Smooth muscle cell of the brain vasculature (primary cell): ENCODE measurements around the gene GDPD4.

Source experiments
- DNase-seq: peaks from one replicate; pipeline ENCODE4 v3.0.0-alpha.2; 2012; ENCODE audit warnings: low read depth, low spot score

The GDPD4 gene

DNA sequence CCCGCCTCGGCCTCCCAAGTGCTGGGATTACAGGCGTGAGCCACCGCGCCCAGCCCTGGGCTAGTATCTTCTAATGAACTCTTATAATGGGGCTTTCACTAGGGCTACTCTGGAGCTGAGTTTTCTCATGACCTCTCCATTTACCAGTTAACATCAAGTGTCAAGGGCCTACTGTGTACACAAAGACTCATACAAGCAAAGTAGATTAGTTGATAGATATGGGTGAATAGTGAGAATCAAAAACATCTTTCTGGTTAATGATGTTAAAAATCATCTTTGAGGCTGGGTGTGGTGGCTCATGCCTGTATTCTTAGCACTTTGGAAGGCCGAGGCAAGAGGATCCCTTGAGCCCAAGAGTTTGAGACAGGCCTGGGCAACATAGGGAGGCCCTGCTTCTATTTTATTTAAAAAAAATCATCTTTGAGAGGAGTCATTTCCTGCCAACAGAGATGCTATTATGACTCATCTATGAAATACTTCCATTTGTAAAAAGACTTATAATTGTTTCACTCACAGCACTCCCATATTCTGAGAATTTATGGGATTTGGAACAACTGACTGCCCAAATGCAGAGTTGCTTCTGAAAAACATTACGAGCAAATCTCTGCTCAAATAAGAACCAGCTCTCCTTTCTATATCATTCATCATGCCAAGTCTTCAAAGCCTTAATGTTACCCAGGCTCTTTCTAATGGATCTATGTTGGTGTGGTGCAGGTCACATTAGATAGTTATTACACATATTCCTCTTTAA, 57.0 kb downstream of the GDPD4 start:
- DNase-seq = no peak

DNA sequence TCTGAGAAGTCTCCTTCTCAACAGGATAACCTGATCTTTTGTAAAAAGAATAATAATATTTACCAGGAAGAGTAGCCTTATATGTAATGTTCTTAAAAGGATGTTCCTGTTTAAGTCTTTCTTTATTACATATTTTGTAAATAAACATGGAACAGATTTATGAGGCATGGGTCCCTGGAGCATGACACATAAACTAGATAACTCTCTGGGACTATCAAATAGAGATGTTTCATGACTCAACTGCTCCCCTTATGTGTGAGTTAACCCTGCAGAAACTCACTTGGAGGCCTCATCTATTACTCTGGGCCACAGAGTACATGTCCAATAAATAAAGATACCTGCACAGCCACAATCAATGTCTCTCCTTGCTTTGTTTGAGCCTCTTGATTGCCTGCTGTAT, 64.6 kb downstream of the GDPD4 start:
- DNase-seq = no peak

DNA sequence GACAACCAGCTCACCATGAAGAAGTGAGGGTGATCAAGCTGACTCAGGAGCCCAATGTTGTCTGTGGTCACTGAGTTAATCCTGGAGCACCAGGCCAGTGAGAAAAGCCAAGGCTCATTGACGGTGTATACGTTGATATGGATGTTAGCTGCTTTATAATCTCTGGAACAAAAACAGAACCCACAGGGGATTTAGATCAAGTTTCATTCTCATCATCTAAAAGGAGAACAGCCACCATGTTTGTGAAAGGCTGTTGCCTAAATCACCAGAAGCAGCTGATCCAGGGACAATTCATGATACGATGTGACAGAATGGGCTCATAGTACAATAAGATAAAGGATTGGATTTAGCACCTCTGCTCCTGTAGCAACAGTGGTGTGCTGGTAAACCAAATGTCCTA, 68.5 kb downstream of the GDPD4 start:
- DNase-seq = no peak

DNA sequence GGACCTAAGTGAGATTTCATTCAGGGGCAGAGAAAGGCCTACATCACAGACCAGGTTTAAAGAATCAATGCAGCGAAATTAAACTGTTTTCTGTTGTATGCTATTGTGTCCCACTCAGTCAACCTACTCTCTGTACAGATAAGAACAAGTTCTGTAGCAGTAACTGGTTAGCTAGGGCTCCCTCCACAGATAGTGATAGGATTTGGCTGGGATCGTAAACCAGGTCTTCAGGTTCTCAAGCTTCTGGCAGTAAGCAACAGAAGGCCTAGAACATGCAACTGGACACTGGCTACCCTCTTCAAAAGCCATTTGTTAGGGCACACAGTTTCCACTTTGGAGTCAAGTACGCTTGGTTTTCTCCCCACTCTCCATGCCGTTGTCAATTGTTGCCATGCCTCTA, 69.2 kb downstream of the GDPD4 start:
- no peak for DNase-seq

DNA sequence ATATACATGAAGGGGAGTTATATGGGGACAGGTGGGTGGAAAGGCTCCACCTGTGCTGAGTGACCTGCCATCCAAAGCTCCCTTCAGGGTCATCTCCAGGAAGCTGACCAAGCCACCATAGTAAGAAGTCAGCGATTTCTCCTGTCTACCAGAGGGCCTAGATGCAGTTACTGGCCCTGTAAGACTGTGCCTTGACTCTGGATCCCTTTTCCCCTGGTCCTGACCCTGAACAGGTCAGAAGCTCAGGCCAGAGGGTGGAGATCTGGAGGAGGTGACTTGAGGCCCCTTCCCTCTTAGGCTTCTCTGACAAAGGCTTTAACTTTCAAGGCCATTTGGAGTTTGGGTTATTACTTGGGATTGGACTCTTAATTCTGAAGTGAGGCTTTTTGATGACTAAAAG, 69.7 kb downstream of the GDPD4 start:
- no peak for DNase-seq

DNA sequence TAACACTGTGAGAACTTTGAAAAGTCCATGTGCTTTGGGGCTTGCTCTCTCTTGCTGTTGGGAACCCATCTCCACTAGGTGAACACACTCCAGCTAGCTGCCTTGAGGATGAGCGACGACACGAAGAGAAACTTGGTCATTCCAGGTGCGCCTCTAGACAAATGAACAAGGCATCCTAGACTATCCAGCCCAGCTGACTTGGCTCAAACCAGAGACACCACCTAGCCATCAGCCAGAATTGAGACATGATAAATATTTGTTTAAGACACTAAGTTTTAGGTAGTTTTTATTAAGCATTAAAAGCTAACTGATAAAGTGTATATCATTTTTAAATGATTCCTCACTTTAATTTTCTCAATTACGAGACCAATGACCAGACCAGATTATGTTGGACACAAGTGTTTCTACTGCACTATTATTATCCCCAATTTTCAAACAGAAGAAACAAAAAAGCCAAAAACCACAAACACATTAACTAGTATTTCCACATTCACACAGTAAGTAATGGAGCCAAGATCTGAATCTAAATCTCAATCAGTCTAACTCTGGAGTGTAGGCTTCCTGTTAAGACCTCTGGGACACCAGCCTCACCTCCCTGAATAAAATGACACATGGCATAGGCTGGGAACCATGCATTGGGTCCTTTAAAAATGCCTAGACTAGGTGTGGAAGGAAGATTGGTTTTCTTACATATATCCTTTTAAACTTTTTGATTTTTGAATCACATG, 70.4 kb downstream of the GDPD4 start:
- no peak for DNase-seq

DNA sequence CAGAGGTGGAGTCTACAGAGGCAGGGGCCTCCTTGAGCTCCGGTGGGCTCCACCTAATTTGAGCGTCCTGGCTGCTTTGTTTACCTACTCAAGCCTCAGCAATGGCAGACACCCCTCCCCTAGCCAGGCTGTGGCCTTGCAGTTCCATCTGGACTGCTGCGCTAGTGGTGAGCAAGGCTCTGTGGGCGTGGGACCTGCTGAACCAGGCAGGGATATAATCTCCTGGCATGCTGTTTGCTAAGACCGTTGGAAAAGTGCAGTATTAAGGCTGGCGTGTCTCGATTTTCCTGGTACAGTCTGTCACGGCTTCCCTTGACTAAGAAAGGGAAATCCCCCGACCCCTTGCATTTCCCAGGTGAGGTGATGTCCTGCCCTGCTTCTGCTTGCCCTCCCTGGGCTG, 77.7 kb downstream of the GDPD4 start:
- DNase-seq = no peak

DNA sequence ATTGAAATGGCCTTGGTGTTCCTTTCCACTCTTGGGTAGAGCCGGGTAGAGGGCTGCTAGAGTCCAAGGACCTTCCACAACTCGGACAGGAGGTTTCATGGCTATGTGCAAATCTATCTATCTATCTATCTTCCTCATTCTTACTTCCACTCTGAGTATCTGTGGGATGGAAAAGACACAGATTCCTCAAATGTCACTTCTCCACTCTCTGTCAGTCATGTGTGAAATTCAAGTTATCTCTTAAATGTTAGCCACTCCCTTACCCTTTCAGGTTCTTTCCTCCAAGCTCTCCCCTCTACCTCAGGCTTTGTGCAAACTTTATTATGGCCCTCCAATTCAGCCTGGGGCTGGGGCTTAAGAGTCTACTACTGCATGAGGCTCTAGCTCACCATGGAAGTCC, 84.3 kb downstream of the GDPD4 start:
- DNase-seq = no peak

DNA sequence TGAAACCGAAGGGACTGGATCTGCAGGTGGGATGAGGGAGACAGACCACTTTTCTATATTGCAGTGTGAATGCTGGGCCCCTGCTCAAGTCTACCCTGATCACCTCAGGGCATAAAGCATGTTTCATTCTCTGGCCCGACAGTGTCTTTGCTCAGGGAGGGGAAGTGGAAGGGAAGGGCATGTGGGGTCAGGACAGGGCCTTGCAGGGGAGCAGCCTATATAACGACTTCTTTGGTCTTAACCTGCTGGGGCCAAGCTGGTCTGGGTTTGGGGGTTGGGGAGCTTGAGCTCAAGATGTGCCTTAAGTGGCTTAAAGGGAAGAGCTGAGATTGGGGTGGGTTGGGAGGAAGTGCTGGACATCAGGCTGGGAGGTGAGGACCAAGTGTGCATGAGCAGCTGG, 86.4 kb downstream of the GDPD4 start:
- DNase-seq = no peak

DNA sequence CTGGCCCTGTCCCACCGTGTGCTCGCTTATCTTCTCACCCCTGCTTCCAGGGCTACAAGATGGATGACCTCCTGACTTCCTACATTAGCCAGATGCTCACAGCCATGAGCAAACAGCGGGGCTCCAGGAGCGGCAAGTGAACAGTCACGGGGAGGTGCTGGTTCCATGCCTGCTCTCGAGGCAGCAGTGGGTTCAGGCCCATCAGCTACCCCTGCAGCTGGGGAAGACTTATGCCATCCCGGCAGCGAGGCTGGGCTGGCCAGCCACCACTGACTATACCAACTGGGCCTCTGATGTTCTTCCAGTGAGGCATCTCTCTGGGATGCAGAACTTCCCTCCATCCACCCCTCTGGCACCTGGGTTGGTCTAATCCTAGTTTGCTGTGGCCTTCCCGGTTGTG, 86.9 kb downstream of the GDPD4 start:
- DNase-seq = no peak

DNA sequence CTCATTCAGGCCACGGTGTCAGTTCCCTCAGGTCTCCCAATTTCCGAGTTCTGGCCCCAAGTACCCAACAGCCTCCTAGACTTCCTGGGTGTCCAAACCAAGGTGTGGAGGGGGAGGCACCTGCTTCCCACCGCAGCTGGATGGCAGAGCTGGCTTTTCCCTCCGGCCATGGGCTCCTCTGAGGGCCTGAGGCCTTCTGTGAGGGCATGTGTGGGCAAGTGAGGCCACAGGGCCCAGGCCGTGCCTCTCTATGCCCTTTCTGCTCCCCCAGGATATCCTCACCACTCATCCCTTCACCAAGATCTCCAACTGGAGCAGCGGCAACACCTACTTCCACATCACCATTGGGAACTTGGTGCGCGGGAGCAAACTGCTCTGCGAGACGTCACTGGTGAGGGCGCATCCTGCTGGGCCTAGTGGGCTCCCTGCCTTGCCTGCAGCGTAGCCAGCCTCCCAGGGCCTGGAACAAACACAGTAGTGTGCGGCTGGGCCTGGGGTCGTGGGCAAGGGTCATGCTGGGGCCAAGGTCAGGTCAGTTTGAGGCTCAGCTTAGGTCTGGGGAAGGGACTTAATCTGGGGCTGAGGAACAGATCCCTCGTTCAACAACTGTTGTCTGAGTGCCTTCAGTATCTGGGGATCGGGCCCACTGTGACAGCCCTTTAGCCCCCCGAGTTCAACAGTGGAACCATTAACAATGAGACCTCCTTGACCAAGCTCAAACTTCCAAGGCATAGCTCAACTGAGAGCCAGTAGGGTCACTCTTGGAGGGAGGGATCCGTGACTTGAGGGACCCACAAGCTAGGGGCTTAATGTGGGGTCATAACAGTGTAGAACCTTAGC, 87.7 kb downstream of the GDPD4 start:
- no peak for DNase-seq

DNA sequence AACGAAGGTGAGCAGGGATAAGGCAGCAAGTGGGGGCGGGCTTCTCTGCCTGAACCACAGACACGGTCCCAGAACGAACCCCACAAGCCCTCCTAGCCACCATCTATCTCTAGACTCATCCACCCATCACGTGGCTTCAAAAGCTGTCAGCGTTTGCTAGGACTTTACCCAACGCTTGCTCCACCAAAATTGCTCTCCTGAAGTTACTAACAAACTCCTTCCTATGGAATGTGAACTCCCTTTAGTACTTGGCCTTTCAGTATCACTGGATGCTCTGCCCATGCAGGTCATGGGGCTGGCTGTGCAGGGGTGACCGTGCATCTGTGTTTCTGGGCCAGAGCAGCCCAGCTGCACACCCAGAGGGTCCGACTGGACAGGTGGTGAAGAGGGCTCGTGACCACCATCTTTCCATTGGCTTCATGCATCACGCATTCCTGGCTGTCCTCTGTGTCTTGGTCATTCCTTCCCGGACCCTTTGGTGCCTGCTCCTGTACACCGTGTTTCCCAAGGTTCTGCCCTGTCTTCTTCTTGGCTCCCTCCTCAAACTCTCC, 88.4 kb downstream of the GDPD4 start:
- no peak for DNase-seq

DNA sequence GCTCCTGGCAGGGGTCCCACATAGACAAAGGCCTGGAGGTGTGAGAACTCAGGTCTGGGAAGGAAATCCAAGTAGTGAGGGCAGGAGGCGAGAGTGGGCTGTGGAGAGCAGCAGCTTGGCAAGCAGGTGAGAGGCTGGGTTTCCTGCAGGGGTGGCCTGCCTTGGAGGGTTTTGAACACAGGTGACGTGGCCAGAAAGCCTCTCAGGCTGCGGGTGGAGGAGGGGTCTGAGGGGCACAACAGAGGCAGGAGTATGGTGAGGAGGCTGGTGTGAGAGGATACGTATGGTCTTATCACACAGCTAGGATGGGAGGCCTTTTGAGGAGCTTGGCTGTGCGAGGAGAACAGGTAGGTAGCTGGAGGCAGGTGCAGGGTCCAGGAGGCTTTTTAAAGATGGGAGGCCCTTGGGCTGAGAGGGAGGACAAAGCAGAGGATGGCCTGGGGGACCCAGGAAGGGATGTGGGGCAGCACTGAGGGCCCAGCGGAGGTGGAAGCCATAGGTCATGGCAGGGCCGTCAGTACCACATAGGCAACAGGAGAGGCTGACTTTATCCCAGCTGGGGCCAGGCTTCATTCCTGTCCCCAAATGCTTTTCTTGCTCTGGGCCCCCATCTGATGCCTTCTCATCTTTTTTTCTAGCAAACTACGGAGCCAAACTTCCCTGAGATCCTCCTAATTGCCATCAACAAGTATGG, 89.0 kb downstream of the GDPD4 start:
- no peak for DNase-seq

DNA sequence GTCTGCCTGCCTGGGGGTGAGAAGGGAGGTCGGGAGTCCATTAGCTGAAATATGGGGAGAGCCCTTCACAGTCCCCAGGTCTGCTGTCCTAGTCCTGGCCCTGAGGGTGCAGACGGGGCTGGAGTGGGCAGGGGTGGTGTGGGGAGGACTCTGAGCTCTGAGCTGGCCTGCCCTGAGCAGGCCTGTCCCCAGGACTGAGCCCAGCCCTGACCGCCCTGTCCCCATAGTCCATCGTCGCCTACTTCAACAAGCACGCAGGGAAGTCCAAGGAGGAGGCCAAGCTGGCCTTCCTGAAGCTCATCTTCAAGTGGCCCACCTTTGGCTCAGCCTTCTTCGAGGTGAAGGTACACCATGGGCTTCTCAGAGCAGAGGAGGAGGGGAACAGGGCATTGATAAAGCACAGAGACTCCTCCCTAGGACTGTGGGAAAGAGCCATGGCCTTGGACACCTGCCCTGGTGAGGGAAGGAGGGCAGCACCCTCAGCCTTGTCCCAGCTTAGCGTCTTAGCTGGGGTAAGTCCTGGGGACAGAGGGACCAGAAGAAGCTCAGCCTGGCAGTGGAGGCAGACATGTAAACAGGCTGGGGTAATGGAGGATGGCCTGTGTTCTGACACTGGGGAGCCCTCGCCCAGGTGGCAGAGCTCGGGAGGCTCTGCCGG, 89.8 kb downstream of the GDPD4 start:
- no peak for DNase-seq

DNA sequence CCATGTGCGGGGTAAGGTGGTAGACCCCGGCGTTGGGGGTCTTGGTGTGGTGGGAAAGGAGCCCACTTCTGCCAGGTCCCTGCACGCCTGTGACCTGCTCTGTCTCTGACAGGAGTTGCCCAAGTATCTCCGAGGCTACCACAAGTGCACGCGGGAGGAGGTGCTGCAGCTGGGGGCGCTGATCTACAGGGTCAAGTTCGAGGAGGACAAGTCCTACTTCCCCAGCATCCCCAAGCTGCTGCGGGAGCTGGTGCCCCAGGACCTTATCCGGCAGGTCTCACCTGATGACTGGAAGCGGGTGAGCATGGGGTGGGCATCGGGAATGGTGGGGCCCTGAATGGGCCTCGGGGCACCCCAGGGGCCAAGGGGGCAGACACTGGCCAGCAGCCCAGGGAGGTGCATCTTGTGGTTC, 90.4 kb downstream of the GDPD4 start:
- no peak for DNase-seq

DNA sequence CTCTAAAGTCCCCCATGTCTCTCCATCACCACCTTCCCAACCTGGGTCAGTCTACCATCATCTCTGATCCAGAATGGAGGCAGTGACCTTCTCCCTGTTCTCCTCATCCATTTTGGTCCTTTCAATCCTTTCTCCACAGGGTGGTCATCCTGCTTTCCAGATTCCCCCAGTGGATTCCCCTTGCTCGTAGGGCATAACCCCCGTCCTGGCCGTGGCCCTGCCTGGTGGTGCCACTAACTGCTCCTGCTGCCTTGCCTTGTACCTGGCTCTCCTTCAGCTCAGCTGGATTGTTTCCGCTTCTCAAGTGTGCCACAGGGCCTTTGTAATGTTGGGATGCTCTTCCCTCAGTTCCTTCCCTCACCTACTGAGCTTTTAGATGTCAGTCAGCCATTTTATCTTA, 91.8 kb downstream of the GDPD4 start:
- DNase-seq = no peak

DNA sequence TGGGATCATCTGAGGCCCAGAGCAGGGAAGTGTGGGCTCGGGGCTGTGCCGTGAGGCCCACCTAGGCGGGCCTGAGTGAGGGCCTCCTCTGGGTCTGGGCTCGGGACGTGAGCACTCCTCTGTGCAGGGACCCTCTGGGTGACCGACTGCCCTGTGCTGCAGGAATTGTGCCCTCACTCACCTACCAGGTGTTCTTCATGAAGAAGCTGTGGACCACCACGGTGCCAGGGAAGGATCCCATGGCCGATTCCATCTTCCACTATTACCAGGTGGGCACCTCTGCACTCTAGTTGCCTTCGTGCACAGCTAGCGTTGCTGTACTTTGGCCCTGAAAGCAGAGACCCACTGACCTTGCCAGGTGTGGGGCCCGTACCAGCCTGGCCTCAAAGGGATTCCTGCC, 93.0 kb downstream of the GDPD4 start:
- DNase-seq = no peak

DNA sequence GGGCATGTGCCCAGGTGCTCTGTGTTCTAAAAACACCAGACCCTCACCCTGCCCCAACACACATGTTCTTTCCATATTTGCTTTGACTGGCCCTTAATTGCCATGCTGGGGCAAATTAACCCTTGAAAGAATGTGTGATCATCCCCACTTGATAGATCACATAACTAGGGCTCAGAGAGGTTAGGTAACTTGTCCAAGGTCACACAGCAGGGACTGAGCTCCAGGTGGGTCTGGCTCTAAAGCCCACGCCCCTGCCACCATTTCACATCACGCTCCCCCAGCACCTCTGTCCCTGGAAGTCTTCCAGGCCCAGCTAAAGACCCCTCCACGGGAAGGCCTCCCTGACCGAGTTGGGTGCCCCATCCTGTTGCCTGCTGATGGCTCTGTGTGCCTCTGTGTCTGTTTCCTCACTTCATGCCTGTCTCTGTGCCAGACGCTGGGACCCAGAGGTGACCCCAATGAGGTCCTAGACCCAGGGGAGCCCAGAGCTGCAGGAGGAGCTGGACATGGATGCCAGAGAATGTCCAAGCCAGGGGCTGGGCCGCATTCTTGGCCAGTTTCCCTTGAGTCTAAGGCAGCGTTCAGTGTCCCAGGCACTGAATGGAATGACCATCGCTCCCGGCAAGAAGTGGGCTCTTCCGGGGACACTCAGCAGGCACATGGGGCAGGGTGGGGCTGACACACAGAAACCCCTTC, 93.7 kb downstream of the GDPD4 start:
- DNase-seq = no peak

DNA sequence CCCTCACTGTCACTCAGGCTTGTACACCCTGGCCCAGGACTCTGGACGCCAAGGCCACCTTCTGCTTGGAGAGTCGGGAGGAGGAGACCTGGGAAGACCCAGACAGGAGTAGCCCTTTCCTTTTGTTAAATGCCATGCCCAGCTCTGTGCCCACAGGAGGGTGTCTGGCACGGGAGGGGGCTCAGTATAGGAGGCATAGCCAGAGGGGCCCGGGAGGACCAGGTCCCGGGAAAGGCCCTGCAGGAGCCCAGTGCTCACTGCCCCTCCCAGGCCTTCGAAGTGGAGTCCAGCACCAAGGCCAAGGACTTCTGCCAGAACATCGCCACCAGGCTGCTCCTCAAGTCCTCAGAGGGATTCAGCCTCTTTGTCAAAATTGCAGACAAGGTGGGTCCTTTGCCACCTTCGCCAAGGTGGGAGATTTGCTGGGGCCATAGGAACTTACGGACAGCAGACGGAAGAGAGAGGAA, 94.4 kb downstream of the GDPD4 start:
- DNase-seq = no peak

DNA sequence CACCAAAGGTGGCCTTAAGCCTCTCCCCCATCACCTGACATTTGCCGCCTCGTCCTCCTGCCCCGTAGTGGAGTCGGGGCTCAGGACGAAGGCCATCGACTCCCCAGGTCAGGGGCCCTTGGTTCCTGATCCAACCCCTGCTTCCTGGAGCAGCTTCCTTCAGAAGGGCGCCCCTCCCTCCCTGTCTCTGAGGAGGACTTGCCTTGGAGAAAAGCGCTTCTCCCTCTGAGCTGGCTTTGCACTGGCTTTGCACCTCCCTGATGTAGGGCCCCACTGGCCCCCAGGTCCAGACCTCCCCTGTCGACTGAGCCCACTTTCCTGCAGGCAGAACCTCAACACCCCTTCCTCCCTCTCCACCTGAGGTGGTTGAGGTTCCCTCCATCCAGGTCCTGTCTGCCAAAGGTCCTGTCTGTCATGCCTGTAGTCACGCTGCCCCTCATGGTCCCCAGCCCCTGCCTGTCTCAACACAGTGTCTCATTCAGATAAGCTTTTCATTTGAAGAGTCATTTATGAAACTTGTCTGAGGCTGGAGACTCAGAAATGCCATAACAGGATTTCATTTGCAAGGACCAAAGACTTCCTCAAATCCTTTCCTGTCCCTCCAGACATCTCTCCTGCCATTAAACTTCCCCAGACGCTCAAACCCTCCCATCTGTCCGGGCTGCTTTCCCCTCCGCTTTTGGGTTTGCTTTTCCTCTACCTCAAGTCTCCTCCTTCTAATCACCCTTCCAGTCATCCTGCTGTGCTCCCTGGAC, 95.0 kb downstream of the GDPD4 start:
- DNase-seq = no peak
